Activated naive CD8-positive, alpha-beta T cell treated with anti-CD3 and anti-CD28 coated beads, Interleukin-2, amount 10 ng/mL, durations not matched to agents 7 days and 5 days (primary cell): ENCODE data around the gene FOSL2. TPM values are rescaled to one million over a fixed set of nuclear protein-coding genes. Genes with fewer than 3 reads are reported as not detected.
"Not testable (repeated sequence)": the region's sequence is repeated elsewhere in the genome, so short reads cannot be mapped to it uniquely, and the experiment has no call there.

Experiments used
- ATAC-seq: fragments of 150-1000 bp; cut with Tn5 transposase; one replicate; pipeline ENCODE4 v1.10.0; 2021; ENCODE audit warnings: low read depth, moderate library complexity
- POLR2A ChIA-PET: fragments of 350-600 bp; sonication (Branson Sonifier 250); formaldehyde crosslinking; loops from one replicate; lab custom pipeline; 2021; ENCODE audit warnings: antibody characterized with exemption; lab: Charles Lee
- DNase-seq: peaks from one replicate; pipeline ENCODE4 v3.0.0; 2021
- H3K27ac Mint-ChIP-seq: one replicate; pipeline ENCODE4 v1.8.0; 2022; ENCODE audit warnings: mild to moderate bottlenecking, mixed read lengths
- H3K27me3 Mint-ChIP-seq: one replicate; pipeline ENCODE4 v1.8.0; 2022; ENCODE audit warnings: mild to moderate bottlenecking, moderate library complexity, mixed read lengths
- H3K36me3 Mint-ChIP-seq: one replicate; pipeline ENCODE4 v1.8.0; 2021; ENCODE audit warnings: mild to moderate bottlenecking, mixed read lengths
- H3K4me1 Mint-ChIP-seq: one replicate; pipeline ENCODE4 v1.8.0; 2021; ENCODE audit warnings: mixed read lengths
- H3K4me3 Mint-ChIP-seq: one replicate; pipeline ENCODE4 v1.8.0; 2022; ENCODE audit warnings: mild to moderate bottlenecking, moderate library complexity, mixed read lengths
- H3K9me3 Mint-ChIP-seq: one replicate; pipeline ENCODE4 v1.8.0; 2021; ENCODE audit warnings: mixed read lengths
- total RNA-seq, 2 experiments: library from RNA; stranded (reverse); gene quantifications; one replicate each; pipeline ENCODE4 v1.2.3, GENCODE V29; 2021

The FOSL2 gene
- total RNA-seq, 2 experiments from 2014 or later: 24.9 to 30.1 TPM

DNA sequence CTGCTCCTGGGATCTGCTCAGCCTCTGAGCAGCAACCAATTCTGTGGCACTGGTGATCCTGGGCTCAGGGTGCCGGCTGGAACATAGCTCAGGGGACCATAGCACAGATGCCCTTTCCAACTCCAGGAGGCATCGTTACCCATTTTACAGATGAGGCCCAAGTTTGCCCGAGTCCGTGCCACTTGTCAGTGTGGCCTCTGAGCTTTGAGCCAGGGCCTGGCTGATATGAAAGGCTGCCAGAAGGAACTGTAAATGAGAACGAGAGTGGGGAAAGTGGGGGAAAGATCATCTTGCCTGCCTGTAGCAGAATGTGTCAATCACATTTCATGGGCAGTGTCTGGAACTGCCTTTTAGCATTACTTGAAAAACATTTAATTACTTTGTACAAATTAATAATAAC is 23.3 kb upstream of the FOSL2 start:
- peaks cover 15% of the 10 kb centered on the region for H3K27me3 Mint-ChIP-seq
- no peak overlapping the region for H3K4me3 Mint-ChIP-seq
- no peaks in the 10 kb centered on the region for H3K9me3 Mint-ChIP-seq
- ATAC-seq (no peak), DNase-seq (no peak)
- H3K36me3 Mint-ChIP-seq: no peaks in the 10 kb centered on the region
- no peak overlapping the region for H3K27ac Mint-ChIP-seq
- peaks cover 40% of the 10 kb centered on the region for H3K4me1 Mint-ChIP-seq
- POLR2A ChIA-PET: no interaction called here

- Mint-ChIP-seq H3K4me1 (peaks cover 31% of the 10 kb centered on the region), H3K27ac (no peak overlapping the region), H3K4me3 (no peak overlapping the region), H3K36me3 (no peaks in the 10 kb centered on the region), H3K27me3 (peaks cover 15% of the 10 kb centered on the region), H3K9me3 (no peaks in the 10 kb centered on the region)
- ATAC-seq: no peak
- POLR2A ChIA-PET: no interaction called here
- no peak for DNase-seq
These were observed 22.3 kb upstream of the FOSL2 start for GRCh38 chr2:28370354-28370753.

GRCh38 chr2:28371728-28372127 is 20.9 kb upstream of the FOSL2 start:
- H3K9me3 Mint-ChIP-seq, POLR2A ChIA-PET, H3K4me3 Mint-ChIP-seq, H3K36me3 Mint-ChIP-seq, DNase-seq, ATAC-seq, H3K27ac Mint-ChIP-seq: not testable (repeated sequence)
- Mint-ChIP-seq H3K4me1 (peaks cover 25% of the 10 kb centered on the region), H3K27me3 (peaks cover 15% of the 10 kb centered on the region)

DNA sequence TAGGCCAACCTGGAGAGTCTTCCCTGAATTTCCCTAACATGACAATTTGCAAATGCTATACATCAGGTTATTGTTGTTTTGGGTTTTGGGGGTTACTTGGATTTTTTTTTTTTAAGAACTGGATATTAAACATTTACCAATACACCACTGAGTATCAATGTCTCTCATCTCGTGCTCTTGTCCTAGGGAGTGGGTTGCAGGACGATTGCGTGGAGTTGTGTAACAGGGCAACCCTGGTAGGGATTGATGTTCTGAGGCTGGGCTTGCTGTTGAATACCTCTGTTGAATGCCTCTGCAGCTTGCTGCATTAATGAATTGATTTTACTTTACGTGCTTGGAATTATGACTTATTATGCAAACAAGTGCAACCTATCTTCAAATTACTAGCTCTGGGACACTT is 18.8 kb upstream of the FOSL2 start:
- Mint-ChIP-seq H3K27me3 (peaks cover 15% of the 10 kb centered on the region), H3K4me1 (peaks cover 20% of the 10 kb centered on the region), H3K36me3 (no peaks in the 10 kb centered on the region), H3K9me3 (no peaks in the 10 kb centered on the region), H3K27ac (no peak overlapping the region), H3K4me3 (no peak overlapping the region)
- POLR2A ChIA-PET: no interaction called here
- DNase-seq: no peak
- ATAC-seq: no peak

- ATAC-seq (no peak), DNase-seq (no peak)
- Mint-ChIP-seq H3K9me3 (no peaks in the 10 kb centered on the region), H3K4me1 (peaks cover 24% of the 10 kb centered on the region), H3K36me3 (no peaks in the 10 kb centered on the region), H3K4me3 (no peak overlapping the region), H3K27me3 (peaks cover 15% of the 10 kb centered on the region), H3K27ac (no peak overlapping the region)
- POLR2A ChIA-PET: no interaction called here
These were observed 18.3 kb upstream of the FOSL2 start for GRCh38 chr2:28374331-28374730.

GRCh38 chr2:28375236-28375635 is 17.4 kb upstream of the FOSL2 start:
- no peak for ATAC-seq
- H3K4me1 Mint-ChIP-seq: peaks cover 32% of the 10 kb centered on the region
- POLR2A ChIA-PET: no interaction called here
- H3K27ac Mint-ChIP-seq: peak overlapping the region; percentile 36
- H3K27me3 Mint-ChIP-seq: peaks cover 13% of the 10 kb centered on the region
- no peaks in the 10 kb centered on the region for H3K9me3 Mint-ChIP-seq
- no peaks in the 10 kb centered on the region for H3K36me3 Mint-ChIP-seq
- DNase-seq: no peak
- no peak overlapping the region for H3K4me3 Mint-ChIP-seq

- H3K9me3 Mint-ChIP-seq: no peaks in the 10 kb centered on the region
- DNase-seq (no peak), ATAC-seq (no peak)
- H3K36me3 Mint-ChIP-seq: no peaks in the 10 kb centered on the region
- peaks cover 10% of the 10 kb centered on the region for H3K27me3 Mint-ChIP-seq
- POLR2A ChIA-PET: interaction anchor here (0.6 to 1.0 kb wide), 3 partner anchors 15 to 125 kb away, joined by 3 to 4 read pairs (median 3); no protein-coding TSS in a partner anchor
- H3K4me3 Mint-ChIP-seq: no peak overlapping the region
- peak overlapping the region; percentile 16 for H3K27ac Mint-ChIP-seq
- peaks cover 31% of the 10 kb centered on the region for H3K4me1 Mint-ChIP-seq
These were observed 16.7 kb upstream of the FOSL2 start for GRCh38 chr2:28375742-28376631.

DNA sequence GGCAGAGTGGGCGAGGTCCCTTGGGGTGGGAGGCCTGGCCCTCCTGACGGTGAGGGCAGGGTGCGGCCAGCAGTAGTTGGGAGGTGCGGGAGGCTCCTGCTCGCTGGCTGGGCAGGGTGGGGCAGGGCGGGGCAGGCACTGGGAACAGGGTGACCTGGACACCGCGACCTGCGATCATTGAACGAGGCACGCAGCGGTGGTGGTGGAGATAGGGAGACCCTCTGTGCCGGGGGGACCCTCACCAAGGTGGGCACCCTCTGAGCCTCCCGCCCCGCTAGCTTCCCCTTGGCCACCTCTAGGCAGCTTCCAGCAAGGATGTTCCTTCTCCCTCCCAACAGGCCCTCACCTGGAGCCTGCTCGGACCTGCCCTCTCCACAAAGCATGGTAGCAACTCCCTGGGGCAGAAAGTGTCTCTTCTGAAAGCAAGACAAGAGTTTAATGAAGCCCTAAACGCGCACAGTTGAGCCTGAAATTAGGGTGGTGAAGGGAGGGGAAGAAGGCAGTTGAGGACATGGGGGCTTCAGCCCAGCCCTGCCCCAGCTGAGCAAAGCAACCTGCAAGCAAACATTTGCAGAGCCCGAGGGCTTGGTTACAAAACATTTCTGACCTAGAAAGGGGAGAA is 15.4 kb upstream of the FOSL2 start:
- POLR2A ChIA-PET: interaction anchor here (0.6 to 2.9 kb wide), 2 partner anchors 11 to 33 kb away, joined by 5 to 17 read pairs; no protein-coding TSS in a partner anchor
- Mint-ChIP-seq H3K27ac (no peak overlapping the region), H3K36me3 (no peaks in the 10 kb centered on the region), H3K4me3 (no peak overlapping the region), H3K9me3 (no peaks in the 10 kb centered on the region), H3K4me1 (peaks cover 36% of the 10 kb centered on the region), H3K27me3 (peaks cover 8% of the 10 kb centered on the region)
- no peak for DNase-seq
- ATAC-seq: no peak

DNA sequence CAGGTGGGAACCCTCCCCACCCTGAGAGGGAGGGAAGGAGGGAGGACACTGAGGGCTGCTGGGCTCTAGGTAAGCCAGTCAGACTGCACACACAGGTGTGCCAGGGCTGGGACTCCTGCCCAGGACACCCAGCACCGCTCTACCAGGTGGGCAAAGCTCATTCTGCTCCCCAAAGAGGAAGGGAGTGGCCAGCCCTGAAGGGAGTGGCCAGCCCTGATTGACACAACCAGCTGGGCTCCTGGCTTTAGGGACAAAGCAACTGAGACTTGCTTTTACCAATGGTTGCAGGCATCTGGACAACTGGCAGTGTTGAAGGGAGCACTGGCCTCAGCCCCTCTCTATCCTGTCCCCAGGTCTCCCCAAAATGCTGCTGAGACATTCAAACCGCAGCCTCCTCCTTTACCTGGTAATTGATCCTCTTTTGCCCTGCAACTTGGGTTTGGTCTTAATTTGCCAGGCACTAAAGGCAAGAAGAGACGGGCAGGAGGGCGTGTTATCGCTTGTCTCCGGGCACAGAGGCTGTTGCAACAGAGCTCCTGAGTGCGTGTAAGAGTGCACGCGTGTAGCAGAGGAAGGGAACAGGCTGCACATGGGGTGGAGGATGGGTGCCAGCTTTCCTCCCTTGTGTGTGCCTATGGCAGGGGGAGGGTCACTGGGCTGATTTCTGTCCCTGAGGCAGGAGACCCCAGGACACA is 14.5 kb upstream of the FOSL2 start:
- POLR2A ChIA-PET: interaction anchor here (2.9 to 3.9 kb wide), 2 partner anchors 12 to 13 kb away, joined by 17 to 38 read pairs; partner anchors contain the start of gene FOSL2
- peak overlapping the region; percentile 38 for H3K27ac Mint-ChIP-seq
- no peaks in the 10 kb centered on the region for H3K36me3 Mint-ChIP-seq
- DNase-seq (no peak), ATAC-seq (peak; percentile 3)
- H3K27me3 Mint-ChIP-seq: peaks cover 3% of the 10 kb centered on the region
- H3K4me1 Mint-ChIP-seq: peaks cover 40% of the 10 kb centered on the region
- no peaks in the 10 kb centered on the region for H3K9me3 Mint-ChIP-seq
- H3K4me3 Mint-ChIP-seq: peak overlapping the region; percentile 10

GRCh38 chr2:28378679-28379584 is 13.7 kb upstream of the FOSL2 start:
- Mint-ChIP-seq H3K27me3 (peaks cover 2% of the 10 kb centered on the region), H3K36me3 (no peaks in the 10 kb centered on the region), H3K27ac (peak overlapping the region; percentile 89), H3K9me3 (no peaks in the 10 kb centered on the region), H3K4me1 (peaks cover 38% of the 10 kb centered on the region), H3K4me3 (peak overlapping the region; percentile 71)
- POLR2A ChIA-PET: interaction anchor here (2.9 to 3.9 kb wide), 2 partner anchors 12 to 13 kb away, joined by 17 to 38 read pairs; partner anchors contain the start of gene FOSL2
- peak; percentile 74 for ATAC-seq
- DNase-seq: no peak

- Mint-ChIP-seq H3K27me3 (peaks cover 2% of the 10 kb centered on the region), H3K4me1 (peaks cover 37% of the 10 kb centered on the region), H3K27ac (no peak overlapping the region), H3K36me3 (no peaks in the 10 kb centered on the region), H3K4me3 (no peak overlapping the region), H3K9me3 (no peaks in the 10 kb centered on the region)
- ATAC-seq: no peak
- DNase-seq: no peak
- POLR2A ChIA-PET: interaction anchor here (0.6 to 3.9 kb wide), 4 partner anchors 11 to 32 kb away, joined by 3 to 38 read pairs (median 10); partner anchors contain the start of gene FOSL2
These were observed 12.4 kb upstream of the FOSL2 start for GRCh38 chr2:28380219-28380618.
